Keratinocyte (primary cell): Measurements from ENCODE around the gene ZSCAN2. TPM values are rescaled to one million over a fixed set of nuclear protein-coding genes. Genes with fewer than 3 reads are reported as not detected.

Experiments
- DNase-seq: peaks from one replicate; pipeline ENCODE4 v3.0.0-alpha.2; 2011; ENCODE audit warnings: low read depth, missing footprints, low spot score
- FAIRE-seq: peaks from 2 replicates; lab custom pipeline; 2011; peaks lifted over from hg19 to GRCh38; lab: Jason Lieb, UNC
- H2AFZ ChIP-seq: 2 replicates; pipeline ENCODE4 v1.6.0; 2012; ENCODE audit warnings: low read length, control low read depth, inconsistent platforms; ENCODE audit not compliant: control insufficient read depth
- H3K27ac ChIP-seq: 2 replicates; pipeline ENCODE4 v1.5.1; 2011; ENCODE audit warnings: low read length; ENCODE audit not compliant: control insufficient read depth, insufficient read depth
- H3K27me3 ChIP-seq: 3 replicates; pipeline ENCODE4 v1.6.0; 2011; ENCODE audit warnings: low read length; ENCODE audit not compliant: control insufficient read depth, insufficient read depth; ENCODE audit errors: extremely low read depth
- H3K36me3 ChIP-seq, 2 experiments: 2 replicates in 1 of 2; 3 replicates in 1 of 2; pipeline ENCODE4 v1.5.1; 2011; ENCODE audit warnings: low read length in 2 of 2, mild to moderate bottlenecking in 1 of 2; ENCODE audit not compliant: control insufficient read depth in 2 of 2, insufficient read depth in 2 of 2; ENCODE audit errors: extremely low read depth in 1 of 2
- H3K4me1 ChIP-seq: 3 replicates; pipeline ENCODE4 v1.5.1; 2011; ENCODE audit warnings: low read length; ENCODE audit not compliant: control insufficient read depth, insufficient read depth; ENCODE audit errors: extremely low read depth
- H3K4me2 ChIP-seq: 3 replicates; pipeline ENCODE4 v1.6.0; 2011; ENCODE audit warnings: low read depth, low read length; ENCODE audit not compliant: control insufficient read depth, insufficient read depth; ENCODE audit errors: extremely low read depth
- H3K4me3 ChIP-seq, 3 experiments: fragments of 200-600 bp in 1 of 3; sonication (generic) in 1 of 3; 2 replicates in 2 of 3; 3 replicates in 1 of 3; pipeline ENCODE4 v1.5.1; 2011 to 2016; ENCODE audit warnings: low read length in 3 of 3, mild to moderate bottlenecking in 3 of 3, control low read depth in 2 of 3, inconsistent platforms in 1 of 3, low read depth in 1 of 3, mixed read lengths in 1 of 3, mixed run types in 1 of 3, moderate library complexity in 1 of 3; ENCODE audit not compliant: control insufficient read depth in 2 of 3, insufficient read depth in 2 of 3; ENCODE audit errors: extremely low read depth in 1 of 3
- H3K79me2 ChIP-seq: 2 replicates; pipeline ENCODE4 v1.6.0; 2012; ENCODE audit warnings: low read length; ENCODE audit not compliant: control insufficient read depth, insufficient read depth
- H3K9ac ChIP-seq: 3 replicates; pipeline ENCODE4 v1.6.0; 2011; ENCODE audit warnings: low read length; ENCODE audit not compliant: control insufficient read depth, insufficient read depth; ENCODE audit errors: extremely low read depth
- H3K9me1 ChIP-seq: 3 replicates; pipeline ENCODE4 v1.6.0; 2011; ENCODE audit warnings: low read length; ENCODE audit not compliant: control insufficient read depth, insufficient read depth; ENCODE audit errors: extremely low read depth
- H3K9me3 ChIP-seq: 2 replicates; pipeline ENCODE4 v1.5.1; 2012; ENCODE audit warnings: low read depth, low read length; ENCODE audit not compliant: control insufficient read depth
- H4K20me1 ChIP-seq: 3 replicates; pipeline ENCODE4 v1.6.0; 2011; ENCODE audit warnings: low read length; ENCODE audit not compliant: control insufficient read depth, insufficient read depth; ENCODE audit errors: extremely low read depth
- EZH2 ChIP-seq: IDR thresholded peaks from one replicate; pipeline ENCODE4 v1.6.1; 2012; ENCODE audit warnings: inconsistent platforms, mild to moderate bottlenecking, low read length, moderate library complexity
- dilution Hi-C: fragments of 300-500 bp; cut with MboI; formaldehyde crosslinking; loops from one replicate; pipeline ENCODE4 v1.7.0; 2020; ENCODE audit warnings: low sequenced_read_pairs; ENCODE audit not compliant: extremely low pct_ligation_motif_present
- polyA plus RNA-seq, 5 experiments: library from polyadenylated mRNA; depleted of rRNA in 3 of 5; stranded (reverse) in 3 of 5; stranded (forward) in 1 of 5; unstranded in 1 of 5; fragments of >200 nt; gene quantifications; 1 replicate in 1 of 5; 2 replicates in 3 of 5; 3 replicates in 1 of 5; pipeline versions ENCODE4 v1.2.1 to v1.2.3, GENCODE V29; 2011 to 2012; ENCODE audit warnings: missing spikeins in 2 of 5, low read depth in 1 of 5, low replicate concordance in 1 of 5
- TF ChIP-seq, protein P1 (sequence below), 3 experiments: IDR thresholded peaks in 1 of 3; conservative IDR thresholded peaks in 1 of 3; optimal IDR thresholded peaks in 1 of 3; 2 replicates in 2 of 3; 3 replicates in 1 of 3; pipeline versions ENCODE3 to v1.5.1; 2011; ENCODE audit warnings: low read length in 3 of 3, mild to moderate bottlenecking in 3 of 3, moderate library complexity in 2 of 3, control low read depth in 1 of 3, inconsistent platforms in 1 of 3; ENCODE audit not compliant: insufficient read depth in 2 of 3; ENCODE audit errors: extremely low read depth in 1 of 3

The ZSCAN2 gene
- polyA plus RNA-seq, 1 donor (not counting 4 experiments of a cell fraction or from before 2014, with no cell fraction given): 3.7 TPM

DNA sequence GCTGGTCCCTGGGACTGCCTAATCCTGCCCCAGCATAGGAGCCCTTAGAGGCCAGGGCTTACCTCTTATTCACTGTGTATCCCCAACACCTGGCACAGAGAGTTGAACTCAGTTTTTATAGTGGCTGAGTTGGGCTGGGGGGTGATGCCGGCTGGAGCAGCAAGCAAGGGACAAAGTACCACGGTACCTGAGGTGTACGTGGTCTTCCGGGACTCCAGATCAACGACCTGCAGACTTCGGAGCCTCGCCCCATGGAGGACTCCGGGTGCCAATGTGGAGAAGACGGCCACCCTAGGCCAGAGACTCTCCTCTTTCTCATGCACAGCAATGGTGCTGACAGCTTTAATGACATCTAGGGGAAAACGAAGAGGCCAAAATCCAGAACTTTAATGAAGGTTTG is 45.2 kb downstream of the ZSCAN2 start:
- peaks cover 38 to 48% of the 10 kb centered on the region in 2 experiments for H3K36me3 ChIP-seq
- no peak overlapping the region for H3K27ac ChIP-seq
- H3K4me2 ChIP-seq: no peak overlapping the region
- H3K79me2 ChIP-seq: no peaks in the 10 kb centered on the region
- dilution Hi-C loops: no loop called here
- no peaks in the 10 kb centered on the region for H3K9me1 ChIP-seq
- no peaks in the 10 kb centered on the region for H3K4me1 ChIP-seq
- FAIRE-seq (no peak), DNase-seq (no peak)
- H3K9me3 ChIP-seq: no peaks in the 10 kb centered on the region
- no peak overlapping the region for H3K9ac ChIP-seq
- no peaks in the 10 kb centered on the region for H4K20me1 ChIP-seq
- TF ChIP-seq, protein P1, sequence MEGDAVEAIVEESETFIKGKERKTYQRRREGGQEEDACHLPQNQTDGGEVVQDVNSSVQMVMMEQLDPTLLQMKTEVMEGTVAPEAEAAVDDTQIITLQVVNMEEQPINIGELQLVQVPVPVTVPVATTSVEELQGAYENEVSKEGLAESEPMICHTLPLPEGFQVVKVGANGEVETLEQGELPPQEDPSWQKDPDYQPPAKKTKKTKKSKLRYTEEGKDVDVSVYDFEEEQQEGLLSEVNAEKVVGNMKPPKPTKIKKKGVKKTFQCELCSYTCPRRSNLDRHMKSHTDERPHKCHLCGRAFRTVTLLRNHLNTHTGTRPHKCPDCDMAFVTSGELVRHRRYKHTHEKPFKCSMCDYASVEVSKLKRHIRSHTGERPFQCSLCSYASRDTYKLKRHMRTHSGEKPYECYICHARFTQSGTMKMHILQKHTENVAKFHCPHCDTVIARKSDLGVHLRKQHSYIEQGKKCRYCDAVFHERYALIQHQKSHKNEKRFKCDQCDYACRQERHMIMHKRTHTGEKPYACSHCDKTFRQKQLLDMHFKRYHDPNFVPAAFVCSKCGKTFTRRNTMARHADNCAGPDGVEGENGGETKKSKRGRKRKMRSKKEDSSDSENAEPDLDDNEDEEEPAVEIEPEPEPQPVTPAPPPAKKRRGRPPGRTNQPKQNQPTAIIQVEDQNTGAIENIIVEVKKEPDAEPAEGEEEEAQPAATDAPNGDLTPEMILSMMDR (optimal IDR thresholded peaks at IDR 0.05 in 1 of 3, IDR thresholded peaks at IDR 0.05 in 1 of 3, conservative IDR thresholded peaks at IDR 0.05 in 1 of 3; ENCODE audit: extremely low read depth in 1 of 3, insufficient read depth in 2 of 3, low read length in 3 of 3): no peak
- no peak for TF ChIP-seq EZH2
- no peak overlapping the region for H2AFZ ChIP-seq
- no peaks in the 10 kb centered on the region for H3K27me3 ChIP-seq
- H3K4me3 ChIP-seq: no peak overlapping the region

DNA sequence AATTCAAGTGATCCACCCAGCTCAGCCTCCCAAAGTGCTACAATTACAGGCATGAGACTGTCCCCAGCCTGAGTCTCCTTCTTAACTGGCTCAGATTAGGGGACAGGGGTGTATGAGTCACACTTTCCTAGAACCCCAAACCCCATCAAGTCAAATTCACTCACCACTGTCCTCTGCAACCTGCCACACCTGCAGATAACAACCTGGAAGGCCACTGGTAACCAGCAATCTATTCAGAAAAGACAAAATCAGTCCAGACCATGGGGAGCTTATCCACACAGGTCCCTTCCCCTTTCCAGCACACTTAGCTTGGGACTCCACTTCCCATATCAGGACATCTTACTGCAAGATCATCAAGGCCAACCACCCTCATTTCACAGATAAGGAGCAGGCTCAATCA is 46.9 kb downstream of the ZSCAN2 start:
- H2AFZ ChIP-seq: no peak overlapping the region
- H3K9me3 ChIP-seq: no peaks in the 10 kb centered on the region
- no peaks in the 10 kb centered on the region for H4K20me1 ChIP-seq
- no peaks in the 10 kb centered on the region for H3K27me3 ChIP-seq
- no peak for DNase-seq
- TF ChIP-seq, protein P1 (optimal IDR thresholded peaks at IDR 0.05 in 1 of 3, IDR thresholded peaks at IDR 0.05 in 1 of 3, conservative IDR thresholded peaks at IDR 0.05 in 1 of 3; ENCODE audit: extremely low read depth in 1 of 3, insufficient read depth in 2 of 3, low read length in 3 of 3): no peak
- no peak for TF ChIP-seq EZH2
- dilution Hi-C loops: no loop called here
- no peak overlapping the region for H3K27ac ChIP-seq
- H3K9ac ChIP-seq: no peak overlapping the region
- H3K4me1 ChIP-seq: peaks cover 3% of the 10 kb centered on the region
- H3K9me1 ChIP-seq: no peaks in the 10 kb centered on the region
- FAIRE-seq: no peak
- H3K36me3 ChIP-seq: peaks cover 34 to 50% of the 10 kb centered on the region in 2 experiments
- no peak overlapping the region for H3K4me3 ChIP-seq
- H3K79me2 ChIP-seq: peaks cover 10% of the 10 kb centered on the region
- H3K4me2 ChIP-seq: no peak overlapping the region
